ENCODE measurements around the gene LSM11.

Gene LSM11

GRCh38 chr5:157732596-157733262 is 10.8 kb upstream of the LSM11 start:
- no peak overlapping the region for H3K27ac ChIP-seq
- no peak overlapping the region for H3K4me2 ChIP-seq (ENCODE audit: low read length)
- no peak overlapping the region for H3K9ac ChIP-seq
- H3K36me3 ChIP-seq (ENCODE audit: control insufficient read depth, insufficient read depth, low read length), result no peaks in the 10 kb centered on the region
- no peak overlapping the region for H2AFZ ChIP-seq
- no peaks in the 10 kb centered on the region for H3K27me3 ChIP-seq (ENCODE audit: control insufficient read depth, insufficient read depth, low read length)
- H3K79me2 ChIP-seq, result no peaks in the 10 kb centered on the region
- no peaks in the 10 kb centered on the region for H3K4me1 ChIP-seq
- no peaks in the 10 kb centered on the region for H3K9me3 ChIP-seq (ENCODE audit: control insufficient read depth, low read length)
- TF ChIP-seq CTCF (IDR thresholded peaks at IDR 0.05), result no peak
- no peak overlapping the region for H3K4me3 ChIP-seq (ENCODE audit: low read depth, low read length)

GRCh38 chr5:157734436-157734835 is 9.1 kb upstream of the LSM11 start:
- no peak overlapping the region for H3K4me3 ChIP-seq (ENCODE audit: low read depth, low read length)
- no peak overlapping the region for H3K4me2 ChIP-seq (ENCODE audit: low read length)
- no peaks in the 10 kb centered on the region for H3K9me3 ChIP-seq (ENCODE audit: control insufficient read depth, low read length)
- no peak overlapping the region for H2AFZ ChIP-seq
- H3K36me3 ChIP-seq (ENCODE audit: control insufficient read depth, insufficient read depth, low read length), result no peaks in the 10 kb centered on the region
- H3K79me2 ChIP-seq, result no peaks in the 10 kb centered on the region
- H3K27me3 ChIP-seq (ENCODE audit: control insufficient read depth, insufficient read depth, low read length), result no peaks in the 10 kb centered on the region
- no peak overlapping the region for H3K27ac ChIP-seq
- H3K4me1 ChIP-seq, result no peaks in the 10 kb centered on the region
- no peak overlapping the region for H3K9ac ChIP-seq
- TF ChIP-seq CTCF (IDR thresholded peaks at IDR 0.05), result no peak

GRCh38 chr5:157735991-157736390 is 7.5 kb upstream of the LSM11 start:
- Histone ChIP-seq H3K4me1 (no peaks in the 10 kb centered on the region), H3K79me2 (no peaks in the 10 kb centered on the region), H3K27ac (no peak overlapping the region), H3K9me3 (ENCODE audit: control insufficient read depth, low read length) (no peaks in the 10 kb centered on the region), H3K27me3 (ENCODE audit: control insufficient read depth, insufficient read depth, low read length) (no peaks in the 10 kb centered on the region), H3K4me2 (ENCODE audit: low read length) (no peak overlapping the region), H3K36me3 (ENCODE audit: control insufficient read depth, insufficient read depth, low read length) (no peaks in the 10 kb centered on the region), H2AFZ (no peak overlapping the region), H3K9ac (no peak overlapping the region), H3K4me3 (ENCODE audit: low read depth, low read length) (no peak overlapping the region)
- no peak for TF ChIP-seq CTCF (IDR thresholded peaks at IDR 0.05)

- Histone ChIP-seq H2AFZ (no peak overlapping the region), H3K9ac (no peak overlapping the region), H3K4me3 (ENCODE audit: low read depth, low read length) (no peak overlapping the region), H3K4me2 (ENCODE audit: low read length) (no peak overlapping the region), H3K36me3 (ENCODE audit: control insufficient read depth, insufficient read depth, low read length) (no peaks in the 10 kb centered on the region), H3K27me3 (ENCODE audit: control insufficient read depth, insufficient read depth, low read length) (no peaks in the 10 kb centered on the region), H3K9me3 (ENCODE audit: control insufficient read depth, low read length) (no peaks in the 10 kb centered on the region), H3K27ac (no peak overlapping the region), H3K79me2 (no peaks in the 10 kb centered on the region), H3K4me1 (peaks cover 2% of the 10 kb centered on the region)
- no peak for TF ChIP-seq CTCF (IDR thresholded peaks at IDR 0.05)
Observed at GRCh38 chr5:157739388-157740228, 3.9 kb upstream of the LSM11 start.

Measured in parathyroid adenoma (tissue), 2 donors.